C4-2B (cell line): Measurements from ENCODE around the gene CCDC69.

ENCODE experiments used
- CTCF ChIP-seq: fragments of 450-650 bp; conservative IDR thresholded peaks from 2 replicates; pipeline ENCODE4 v1.5.1; 2017; ENCODE audit warnings: mild to moderate bottlenecking
- ZFX ChIP-seq: fragments of 450-650 bp; IDR thresholded peaks from 2 replicates; pipeline ENCODE4 v1.6.1; 2017

DNA sequence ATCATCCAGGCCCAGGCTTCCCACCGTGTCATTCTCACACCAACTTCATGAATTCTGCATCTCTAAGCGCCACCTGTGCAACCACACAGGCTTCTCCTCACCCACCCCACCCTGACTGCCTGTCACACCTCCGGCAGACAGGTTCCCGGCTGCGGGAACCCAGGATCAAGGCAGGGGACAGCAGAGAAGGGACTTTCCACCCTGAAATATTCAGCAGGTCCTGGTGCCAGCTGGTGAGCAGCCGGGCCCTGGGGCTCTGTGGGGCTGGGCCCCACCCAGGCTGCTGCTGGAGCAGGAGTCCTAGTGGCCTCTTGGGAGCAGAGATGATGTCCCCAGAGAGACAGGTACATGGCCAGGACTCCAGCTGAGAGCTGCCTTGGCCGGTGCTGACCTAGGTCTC lies 79.0 kb downstream of the CCDC69 start:
- TF ChIP-seq CTCF (no peak), ZFX (no peak)
